Neural cell (in vitro differentiated cells): Measurements from ENCODE around the gene MYOF. TPM values are rescaled to one million over a fixed set of nuclear protein-coding genes. Genes with fewer than 3 reads are reported as not detected.

Experiments
- H2AFZ ChIP-seq: fragments of 200-600, 300-800 bp; sonication (generic), shearing (Covaris generic); 2 replicates; pipeline ENCODE4 v1.6.0; 2014; ENCODE audit warnings: low read depth, mild to moderate bottlenecking, antibody characterized with exemption, low read length, moderate library complexity
- H3F3A ChIP-seq: fragments of 200-600 bp; shearing (Covaris generic); 2 replicates; pipeline ENCODE4 v1.6.1; 2016; ENCODE audit warnings: mild to moderate bottlenecking, moderate library complexity, mixed read lengths, antibody characterized with exemption, low read length; ENCODE audit not compliant: insufficient read depth, poor library complexity, severe bottlenecking
- H3K27ac ChIP-seq: fragments of 200-600, 300-800 bp; sonication (generic), shearing (Covaris generic); 2 replicates; pipeline ENCODE4 v1.5.1; 2014; ENCODE audit warnings: mild to moderate bottlenecking, low read length, moderate library complexity
- H3K27me3 ChIP-seq: fragments of 300-800, 200-600 bp; sonication (generic), shearing (Covaris generic); 2 replicates; pipeline ENCODE4 v1.6.0; 2014; ENCODE audit warnings: mild to moderate bottlenecking, low read depth, low read length, moderate library complexity; ENCODE audit not compliant: insufficient read depth
- H3K36me3 ChIP-seq: fragments of 300-800, 200-600 bp; sonication (generic), shearing (Covaris generic); 2 replicates; pipeline ENCODE4 v1.5.1; 2014; ENCODE audit warnings: mild to moderate bottlenecking, antibody characterized with exemption, low read length, moderate library complexity; ENCODE audit not compliant: insufficient read depth
- H3K4me2 ChIP-seq: fragments of 300-800, 200-600 bp; sonication (generic), shearing (Covaris generic); 2 replicates; pipeline ENCODE4 v1.6.0; 2014; ENCODE audit warnings: mild to moderate bottlenecking, low read length
- H3K4me3 ChIP-seq: fragments of 300-800, 200-600 bp; sonication (generic), shearing (Covaris generic); 2 replicates; pipeline ENCODE4 v1.5.1; 2014; ENCODE audit warnings: mild to moderate bottlenecking, low read length, moderate library complexity
- H3K79me2 ChIP-seq: fragments of 200-600 bp; shearing (Covaris generic); replicated peaks from 2 replicates; pipeline ENCODE4 v1.6.0; 2014; ENCODE audit warnings: mild to moderate bottlenecking, low read length, moderate library complexity; ENCODE audit not compliant: insufficient read depth
- H3K9ac ChIP-seq: fragments of 300-800, 200-600 bp; sonication (generic), shearing (Covaris generic); 2 replicates; pipeline ENCODE4 v1.6.1; 2016; ENCODE audit warnings: mild to moderate bottlenecking, low read length, mixed read lengths
- H3K9me2 ChIP-seq: fragments of 200-600 bp; shearing (Covaris generic); 2 replicates; pipeline ENCODE4 v1.6.1; 2016; ENCODE audit warnings: mild to moderate bottlenecking, low read length, mixed read lengths; ENCODE audit not compliant: insufficient read depth
- H3K9me3 ChIP-seq: fragments of 200-600, 300-800 bp; sonication (generic), shearing (Covaris generic); 2 replicates; pipeline ENCODE4 v1.6.1; 2016; ENCODE audit warnings: mild to moderate bottlenecking, mixed run types, low read length, moderate library complexity, mixed read lengths
- H4K20me1 ChIP-seq: fragments of 200-600 bp; shearing (Covaris generic); 2 replicates; pipeline ENCODE4 v1.6.1; 2016; ENCODE audit warnings: mild to moderate bottlenecking, mixed run types; ENCODE audit not compliant: insufficient read depth
- EP300 ChIP-seq: fragments of 450-650 bp; conservative IDR thresholded peaks from 2 replicates; pipeline ENCODE4 v1.6.1; 2014; ENCODE audit warnings: antibody characterized with exemption, mild to moderate bottlenecking, moderate library complexity; ENCODE audit not compliant: poor library complexity, severe bottlenecking
- EZH2 ChIP-seq: fragments of 200-600, 300-800 bp; shearing (Covaris generic), sonication (generic); IDR thresholded peaks from 2 replicates; pipeline ENCODE4 v1.6.1; 2014; ENCODE audit warnings: antibody characterized with exemption, low read length, borderline replicate concordance, mild to moderate bottlenecking; ENCODE audit not compliant: insufficient read depth, poor library complexity, severe bottlenecking
- RAD21 ChIP-seq: fragments of 450-650 bp; conservative IDR thresholded peaks from 2 replicates; pipeline ENCODE4 v1.6.1; 2014; ENCODE audit warnings: antibody characterized with exemption, mild to moderate bottlenecking, moderate library complexity
- REST ChIP-seq: IDR thresholded peaks from 2 replicates; pipeline ENCODE4 v1.6.1; 2012; ENCODE audit warnings: borderline replicate concordance
- SMC3 ChIP-seq: fragments of 450-650 bp; conservative IDR thresholded peaks from 2 replicates; pipeline ENCODE4 v1.6.1; 2014; ENCODE audit warnings: antibody characterized with exemption, mild to moderate bottlenecking, moderate library complexity; ENCODE audit not compliant: poor library complexity
- TAF1 ChIP-seq: IDR thresholded peaks from 2 replicates; pipeline ENCODE4 v1.6.1; 2012; ENCODE audit warnings: low read depth
- polyA plus RNA-seq: library from polyadenylated mRNA; depleted of rRNA; stranded (reverse); fragments of >200 nt; gene quantifications from 2 replicates; pipeline ENCODE4 v1.2.3, GENCODE V29; 2014

MYOF gene
- polyA plus RNA-seq, 1 donor from 2014 or later = 0.47 TPM

DNA sequence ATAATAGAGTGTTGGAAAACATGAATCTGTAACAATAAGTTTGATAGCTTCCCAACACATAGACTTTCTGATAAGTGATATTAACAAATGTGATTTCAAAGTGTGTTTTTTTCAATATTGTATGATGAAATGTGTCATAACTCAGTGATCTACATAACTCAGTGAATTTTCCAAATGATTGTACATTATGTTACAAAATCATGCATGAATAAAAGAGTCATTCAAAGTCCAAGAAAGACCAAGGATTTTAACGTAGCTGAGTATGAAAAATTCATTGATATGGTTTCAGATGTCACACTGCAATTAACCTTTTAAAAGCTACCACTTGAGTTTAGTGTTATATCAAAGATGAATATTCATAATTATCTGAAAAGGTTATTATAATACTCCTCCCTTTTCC lies 111.2 kb downstream of the MYOF start:
- Histone ChIP-seq H3K4me3 (no peak overlapping the region), H3K9ac (no peak overlapping the region), H3K9me3 (no peaks in the 10 kb centered on the region), H4K20me1 (no peaks in the 10 kb centered on the region), H2AFZ (no peak overlapping the region), H3K27me3 (no peaks in the 10 kb centered on the region), H3K27ac (no peak overlapping the region), H3K9me2 (no peaks in the 10 kb centered on the region), H3K36me3 (no peaks in the 10 kb centered on the region), H3K4me2 (no peak overlapping the region), H3F3A (no peaks in the 10 kb centered on the region), H3K79me2 (no peaks in the 10 kb centered on the region)
- TF ChIP-seq REST = no peak
- TF ChIP-seq EZH2 = no peak

- H3K79me2 ChIP-seq = no peaks in the 10 kb centered on the region
- TF ChIP-seq EZH2 (no peak), RAD21 (no peak), TAF1 (no peak), EP300 (no peak), SMC3 (no peak), REST (no peak)
Observed at GRCh38 chr10:93369588-93370164, 112.5 kb downstream of the MYOF start.

DNA sequence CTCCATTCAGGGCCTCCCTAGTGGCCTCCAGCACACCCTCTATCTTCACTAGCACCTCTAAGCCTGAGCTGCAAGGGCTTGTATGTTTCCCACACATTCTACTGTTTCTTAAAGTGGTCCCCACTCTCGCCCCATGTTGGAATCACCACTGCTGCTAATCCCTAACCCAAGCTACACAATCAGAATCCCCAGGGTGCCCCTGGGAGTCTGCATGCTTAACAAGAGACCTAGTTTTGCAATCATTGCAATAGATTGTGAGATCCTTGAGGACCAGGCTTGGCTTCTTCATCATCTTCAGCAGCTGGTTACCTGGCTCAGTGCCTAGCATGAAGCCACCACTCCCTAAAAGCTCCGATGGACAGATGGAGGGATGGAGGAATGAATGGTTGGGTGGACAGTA lies 113.9 kb downstream of the MYOF start:
- Histone ChIP-seq H4K20me1 (no peaks in the 10 kb centered on the region), H2AFZ (no peak overlapping the region), H3K36me3 (no peaks in the 10 kb centered on the region), H3F3A (no peaks in the 10 kb centered on the region), H3K9ac (no peak overlapping the region), H3K79me2 (no peaks in the 10 kb centered on the region), H3K4me2 (no peak overlapping the region), H3K27me3 (no peaks in the 10 kb centered on the region), H3K9me3 (no peaks in the 10 kb centered on the region), H3K9me2 (no peaks in the 10 kb centered on the region), H3K27ac (no peak overlapping the region), H3K4me3 (no peak overlapping the region)
- no peak for TF ChIP-seq SMC3

More at GRCh38 chr10:93369588-93370164, 112.5 kb downstream of the MYOF start:
- H3K27ac ChIP-seq = no peak overlapping the region
- H3K9me3 ChIP-seq = no peaks in the 10 kb centered on the region
- no peaks in the 10 kb centered on the region for H4K20me1 ChIP-seq
- H3K4me2 ChIP-seq = no peak overlapping the region
- H3K36me3 ChIP-seq = no peaks in the 10 kb centered on the region
- no peaks in the 10 kb centered on the region for H3K9me2 ChIP-seq
- no peak overlapping the region for H2AFZ ChIP-seq
- no peak overlapping the region for H3K9ac ChIP-seq
- no peaks in the 10 kb centered on the region for H3F3A ChIP-seq
- no peak overlapping the region for H3K4me3 ChIP-seq
- no peaks in the 10 kb centered on the region for H3K27me3 ChIP-seq
